ENCODE data around the gene KDM4C.
"Not testable (repeated sequence)": the region's sequence is repeated elsewhere in the genome, so short reads cannot be mapped to it uniquely, and the experiment has no call there.

GRCh38 chr9:6768587-6768986 is 10.8 kb downstream of the KDM4C start:
- not testable (repeated sequence) for TF ChIP-seq POLR2A, POLR2AphosphoS5 (IDR thresholded peaks at IDR 0.05; ENCODE audit: low read depth, low read length)
